ENCODE results near the gene PKD1L1. TPM values are rescaled to one million over a fixed set of nuclear protein-coding genes. Genes with fewer than 3 reads are reported as not detected.

Gene PKD1L1
- total RNA-seq, 1 experiment from 2014 or later, result 0.17 TPM

DNA sequence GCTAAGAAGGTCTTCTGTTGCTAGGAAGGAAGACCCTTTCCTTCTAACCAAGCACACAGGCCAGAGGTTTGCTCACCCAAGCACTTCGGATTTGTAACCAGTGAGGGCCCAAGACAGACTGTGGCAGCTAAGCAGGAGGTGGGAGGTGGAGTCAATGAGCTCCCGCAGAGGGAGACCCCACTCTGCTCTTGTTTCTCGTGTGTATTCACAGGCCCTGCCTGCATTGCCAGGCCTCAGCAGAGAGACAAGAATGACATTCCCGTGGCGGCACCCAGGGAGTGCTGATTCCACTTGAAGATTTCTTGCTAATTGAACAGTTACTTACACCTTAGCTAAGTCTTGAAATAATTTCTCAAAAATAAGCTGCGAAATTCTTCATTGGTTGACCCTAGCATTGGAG is 13.4 kb downstream of the PKD1L1 start:
- RAD21 ChIA-PET (ENCODE audit: low non-redundant PET in 1 of 2, low total read pairs in 2 of 2, uncharacterized antibody in 2 of 2, unreplicated experiment in 2 of 2), result no interaction called here
- no peaks in the 10 kb centered on the region for H3K79me2 ChIP-seq (ENCODE audit: insufficient read depth, low read length)
- H2AFZ ChIP-seq (ENCODE audit: low read depth, low read length, poor library complexity, severe bottlenecking), result no peak overlapping the region
- H3K36me3 ChIP-seq (ENCODE audit: control insufficient read depth in 1 of 2, insufficient read depth in 2 of 2, low read length in 2 of 2), result no peaks in the 10 kb centered on the region
- no peaks in the 10 kb centered on the region for H4K20me1 ChIP-seq (ENCODE audit: insufficient read depth)
- intact Hi-C loops (cut with micrococcal nuclease), result no loop called here
- CTCF ChIA-PET, result no interaction called here
- POLR2A ChIA-PET, result no interaction called here
- no peak overlapping the region for H3K27ac ChIP-seq (ENCODE audit: low read depth, low read length)
- DNase-seq (ENCODE audit: low read depth, low spot score) (no peak), ATAC-seq (no peak)
- no peak overlapping the region for H3K9ac ChIP-seq (ENCODE audit: low read length)
- H3K4me2 ChIP-seq (ENCODE audit: low read length), result no peak overlapping the region
- H3K4me1 ChIP-seq (ENCODE audit: control insufficient read depth in 1 of 2, insufficient read depth in 2 of 2, low read length in 2 of 2), result no peaks in the 10 kb centered on the region
- no peaks in the 10 kb centered on the region for H3K9me2 ChIP-seq (ENCODE audit: insufficient read depth)
- H3K9me3 ChIP-seq (ENCODE audit: control insufficient read depth in 1 of 2, insufficient read depth in 1 of 2, low read depth in 1 of 2, low read length in 2 of 2), result no peaks in the 10 kb centered on the region
- no peak overlapping the region for H3K4me3 ChIP-seq (replicated peaks in 1 of 2; ENCODE audit: low read depth in 1 of 2, low read length in 2 of 2)
- no peaks in the 10 kb centered on the region for H3K27me3 ChIP-seq (ENCODE audit: insufficient read depth, low read length)
- TF ChIP-seq ELF1 (IDR thresholded peaks at IDR 0.05; ENCODE audit: borderline replicate concordance, low read depth) (no peak), JUND (IDR thresholded peaks at IDR 0.05) (no peak), EZH2phosphoT487 (IDR thresholded peaks at IDR 0.05; ENCODE audit: borderline replicate concordance) (no peak), EZH2 (IDR thresholded peaks at IDR 0.05) (no peak), CTCF (IDR thresholded peaks at IDR 0.05 in 2 of 3, conservative IDR thresholded peaks at IDR 0.05 in 1 of 3; ENCODE audit: borderline replicate concordance in 1 of 3, insufficient read depth in 1 of 3, low read depth in 2 of 3, low read length in 2 of 3) (no peak), POLR2A (IDR thresholded peaks at IDR 0.05; ENCODE audit: borderline replicate concordance, extremely low read depth, insufficient read depth, insufficient read length) (no peak), YY1 (IDR thresholded peaks at IDR 0.05; ENCODE audit: extremely low read depth, insufficient replicate concordance, low read depth, low read length) (no peak), CBX3 (IDR thresholded peaks at IDR 0.05; ENCODE audit: low read depth) (no peak), REST (IDR thresholded peaks at IDR 0.05; ENCODE audit: low read depth) (no peak), RAD21 (IDR thresholded peaks at IDR 0.05; ENCODE audit: low read depth) (no peak), CEBPB (IDR thresholded peaks at IDR 0.05; ENCODE audit: low read depth) (no peak), POLR2AphosphoS5 (IDR thresholded peaks at IDR 0.05; ENCODE audit: low read depth, low read length) (no peak), SIN3A (IDR thresholded peaks at IDR 0.05; ENCODE audit: low read depth) (no peak), SRF (IDR thresholded peaks at IDR 0.05; ENCODE audit: low read depth) (no peak)
- TF ChIP-seq, protein P1, sequence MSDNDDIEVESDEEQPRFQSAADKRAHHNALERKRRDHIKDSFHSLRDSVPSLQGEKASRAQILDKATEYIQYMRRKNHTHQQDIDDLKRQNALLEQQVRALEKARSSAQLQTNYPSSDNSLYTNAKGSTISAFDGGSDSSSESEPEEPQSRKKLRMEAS (IDR thresholded peaks at IDR 0.05), result no peak
- no TSS peak for BruUV-seq (replicated peaks)

Measured in HCT116 (cell line).